Gastrocnemius medialis (tissue), 4 donors: ENCODE data around the gene TMIGD2. TPM values are rescaled to one million over a fixed set of nuclear protein-coding genes. Genes with fewer than 3 reads are reported as not detected.

Experiments used
- ATAC-seq, 2 donors: fragments of 150-250 bp; one replicate each; pipeline ENCODE4 v1.9.1; 2016
- DNase-seq, 2 donors: peaks; one replicate each; pipeline ENCODE4 v3.0.0-alpha.2; 2019
- H3K27ac ChIP-seq, 4 donors: fragments of 200-600 bp; sonication (generic); 1 replicate in 1 of 4; 2 replicates in 3 of 4; pipeline ENCODE4 v1.5.1; 2016 to 2018; ENCODE audit warnings: mild to moderate bottlenecking in 2 of 4, moderate library complexity in 1 of 4
- H3K27me3 ChIP-seq, 3 donors: fragments of 200-600 bp; sonication (generic) in 2 of 3; 1 replicate in 1 of 3; 2 replicates in 2 of 3; pipeline versions ENCODE4 v1.5.1 to v1.6.0; 2016 to 2019; ENCODE audit warnings: mild to moderate bottlenecking in 1 of 3, moderate library complexity in 1 of 3
- H3K36me3 ChIP-seq, 2 donors: fragments of 200-600 bp; sonication (generic) in 1 of 2; one replicate each; pipeline ENCODE4 v1.5.1; 2017 to 2018
- H3K4me1 ChIP-seq, 2 donors: fragments of 200-600 bp; sonication (generic) in 1 of 2; one replicate each; pipeline ENCODE4 v1.5.1; 2016 to 2017; ENCODE audit warnings: mild to moderate bottlenecking in 2 of 2
- H3K4me3 ChIP-seq, 4 donors: fragments of 200-600 bp; sonication (generic) in 3 of 4; 1 replicate in 1 of 4; 2 replicates in 3 of 4; pipeline ENCODE4 v1.5.1; 2016 to 2019; ENCODE audit warnings: mild to moderate bottlenecking in 2 of 4
- H3K9me3 ChIP-seq, 3 donors: fragments of 200-600 bp; sonication (generic) in 2 of 3; 1 replicate in 1 of 3; 2 replicates in 2 of 3; pipeline ENCODE4 v1.5.1; 2016 to 2019
- POLR2A ChIP-seq, 2 donors: fragments of 450-650 bp; IDR thresholded peaks; one replicate each; pipeline ENCODE4 v1.6.1; 2017; ENCODE audit warnings: antibody characterized with exemption in 2 of 2, mild to moderate bottlenecking in 2 of 2, moderate library complexity in 2 of 2
- in situ Hi-C, 4 donors: fragments of 200-750 bp; cut with MboI; loops; one replicate each; pipeline versions ENCODE4 v1.15.0 to v1.8.0; 2017; ENCODE audit warnings: low sequenced_read_pairs in 4 of 4
- intact Hi-C: fragments of 100-400 bp; cut with DNase I; formaldehyde crosslinking; loops from one replicate; pipeline ENCODE4 v1.15.1; 2023; ENCODE audit warnings: low total_unique reads
- total RNA-seq, 4 donors: library from RNA; depleted of rRNA; stranded (reverse); fragments of >200 nt; gene quantifications; one replicate each; pipeline versions ENCODE4 v1.1.0 to v1.2.3, GENCODE V29; 2016
- TF ChIP-seq, protein P1 (sequence below), 5 experiments: fragments of 450-650 bp in 3 of 5; fragments of 200-600 bp in 2 of 5; sonication (generic) in 2 of 5; IDR thresholded peaks in 4 of 5; conservative IDR thresholded peaks in 1 of 5; 1 replicate in 4 of 5; 2 replicates in 1 of 5; pipeline ENCODE4 v1.5.1; 2016 to 2019; ENCODE audit warnings: antibody characterized with exemption in 5 of 5, mild to moderate bottlenecking in 3 of 5, moderate library complexity in 3 of 5

The TMIGD2 gene
- total RNA-seq, 4 donors from 2014 or later = not detected

DNA sequence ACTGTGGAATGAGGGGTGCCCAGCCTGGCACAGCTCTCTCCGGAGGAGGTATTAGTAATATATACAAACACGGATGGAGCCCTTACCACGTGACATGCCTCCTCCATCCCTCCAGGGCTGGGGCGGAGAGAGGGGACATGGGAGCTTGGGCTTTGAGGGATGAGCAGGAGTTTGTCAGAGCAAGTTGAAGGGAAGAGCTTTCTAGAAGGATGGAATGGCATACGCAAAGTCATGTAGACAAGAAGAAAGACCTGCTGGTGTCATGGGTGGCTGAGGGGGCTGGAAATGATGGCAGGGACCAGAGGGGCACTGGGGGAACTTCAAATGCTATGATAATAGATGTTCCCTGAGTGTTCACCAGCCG lies 43.8 kb upstream of the TMIGD2 start:
- no peak for TF ChIP-seq POLR2A (IDR thresholded peaks at IDR 0.05)
- in situ Hi-C loops (no loop called here), intact Hi-C loops (loop anchor here (10.0 kb wide), 2 partner anchors 109 to 361 kb away; partner anchors contain the start of genes EEF2 and UBXN6)
- no peak for DNase-seq
- no peaks in the 10 kb centered on the region for H3K27me3 ChIP-seq
- H3K27ac ChIP-seq = no peak overlapping the region
- H3K9me3 ChIP-seq = no peaks in the 10 kb centered on the region
- H3K4me3 ChIP-seq = no peak overlapping the region
- H3K36me3 ChIP-seq = no peaks in the 10 kb centered on the region
- ATAC-seq = no peak
- H3K4me1 ChIP-seq = peaks cover 10 to 16% of the 10 kb centered on the region in 2 donors

DNA sequence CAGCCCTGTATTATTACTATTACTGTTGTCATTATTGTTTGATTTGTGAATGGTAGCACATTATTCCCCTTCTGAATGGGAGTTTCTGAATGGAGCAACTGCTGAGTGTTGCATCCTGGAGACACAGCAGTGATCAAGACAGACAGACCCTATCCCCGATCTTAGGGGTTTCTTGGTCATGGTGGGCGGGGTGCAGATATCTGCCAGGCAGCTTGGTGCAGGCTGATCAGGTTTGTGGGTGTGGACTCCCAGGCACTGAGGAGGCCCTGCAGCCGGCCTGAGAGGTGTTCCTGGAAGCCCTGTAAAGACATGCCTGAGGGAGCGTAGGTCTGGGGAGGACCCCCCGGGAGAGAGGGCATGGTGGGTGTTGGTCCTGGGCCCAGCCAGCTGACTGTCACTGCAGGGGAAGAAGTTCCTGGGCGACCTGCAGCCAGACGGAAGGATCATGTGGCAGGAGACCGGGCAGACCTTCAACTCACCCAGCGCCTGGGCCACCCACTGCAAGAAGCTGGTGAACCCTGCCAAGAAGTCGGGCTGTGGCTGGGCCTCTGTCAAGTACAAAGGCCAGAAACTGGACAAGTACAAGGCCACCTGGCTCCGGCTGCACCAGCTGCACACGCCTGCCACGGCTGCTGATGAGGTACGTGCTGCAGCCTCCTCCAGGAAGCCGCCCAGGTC lies 43.3 kb upstream of the TMIGD2 start:
- Histone ChIP-seq H3K9me3 (no peaks in the 10 kb centered on the region), H3K27me3 (no peaks in the 10 kb centered on the region), H3K27ac (no peak overlapping the region), H3K4me3 (no peak overlapping the region), H3K36me3 (no peaks in the 10 kb centered on the region), H3K4me1 (peaks cover 10 to 16% of the 10 kb centered on the region in 2 donors)
- ATAC-seq (no peak), DNase-seq (peak in 1 of 2 donors; percentile 59)
- TF ChIP-seq POLR2A (IDR thresholded peaks at IDR 0.05) = no peak
- TF ChIP-seq, protein P1, sequence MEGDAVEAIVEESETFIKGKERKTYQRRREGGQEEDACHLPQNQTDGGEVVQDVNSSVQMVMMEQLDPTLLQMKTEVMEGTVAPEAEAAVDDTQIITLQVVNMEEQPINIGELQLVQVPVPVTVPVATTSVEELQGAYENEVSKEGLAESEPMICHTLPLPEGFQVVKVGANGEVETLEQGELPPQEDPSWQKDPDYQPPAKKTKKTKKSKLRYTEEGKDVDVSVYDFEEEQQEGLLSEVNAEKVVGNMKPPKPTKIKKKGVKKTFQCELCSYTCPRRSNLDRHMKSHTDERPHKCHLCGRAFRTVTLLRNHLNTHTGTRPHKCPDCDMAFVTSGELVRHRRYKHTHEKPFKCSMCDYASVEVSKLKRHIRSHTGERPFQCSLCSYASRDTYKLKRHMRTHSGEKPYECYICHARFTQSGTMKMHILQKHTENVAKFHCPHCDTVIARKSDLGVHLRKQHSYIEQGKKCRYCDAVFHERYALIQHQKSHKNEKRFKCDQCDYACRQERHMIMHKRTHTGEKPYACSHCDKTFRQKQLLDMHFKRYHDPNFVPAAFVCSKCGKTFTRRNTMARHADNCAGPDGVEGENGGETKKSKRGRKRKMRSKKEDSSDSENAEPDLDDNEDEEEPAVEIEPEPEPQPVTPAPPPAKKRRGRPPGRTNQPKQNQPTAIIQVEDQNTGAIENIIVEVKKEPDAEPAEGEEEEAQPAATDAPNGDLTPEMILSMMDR (IDR thresholded peaks at IDR 0.05 in 4 of 5, conservative IDR thresholded peaks at IDR 0.05 in 1 of 5) = no peak
- in situ Hi-C loops (no loop called here), intact Hi-C loops (loop anchor here (10.0 kb wide), 2 partner anchors 109 to 361 kb away; partner anchors contain the start of genes EEF2 and UBXN6)

DNA sequence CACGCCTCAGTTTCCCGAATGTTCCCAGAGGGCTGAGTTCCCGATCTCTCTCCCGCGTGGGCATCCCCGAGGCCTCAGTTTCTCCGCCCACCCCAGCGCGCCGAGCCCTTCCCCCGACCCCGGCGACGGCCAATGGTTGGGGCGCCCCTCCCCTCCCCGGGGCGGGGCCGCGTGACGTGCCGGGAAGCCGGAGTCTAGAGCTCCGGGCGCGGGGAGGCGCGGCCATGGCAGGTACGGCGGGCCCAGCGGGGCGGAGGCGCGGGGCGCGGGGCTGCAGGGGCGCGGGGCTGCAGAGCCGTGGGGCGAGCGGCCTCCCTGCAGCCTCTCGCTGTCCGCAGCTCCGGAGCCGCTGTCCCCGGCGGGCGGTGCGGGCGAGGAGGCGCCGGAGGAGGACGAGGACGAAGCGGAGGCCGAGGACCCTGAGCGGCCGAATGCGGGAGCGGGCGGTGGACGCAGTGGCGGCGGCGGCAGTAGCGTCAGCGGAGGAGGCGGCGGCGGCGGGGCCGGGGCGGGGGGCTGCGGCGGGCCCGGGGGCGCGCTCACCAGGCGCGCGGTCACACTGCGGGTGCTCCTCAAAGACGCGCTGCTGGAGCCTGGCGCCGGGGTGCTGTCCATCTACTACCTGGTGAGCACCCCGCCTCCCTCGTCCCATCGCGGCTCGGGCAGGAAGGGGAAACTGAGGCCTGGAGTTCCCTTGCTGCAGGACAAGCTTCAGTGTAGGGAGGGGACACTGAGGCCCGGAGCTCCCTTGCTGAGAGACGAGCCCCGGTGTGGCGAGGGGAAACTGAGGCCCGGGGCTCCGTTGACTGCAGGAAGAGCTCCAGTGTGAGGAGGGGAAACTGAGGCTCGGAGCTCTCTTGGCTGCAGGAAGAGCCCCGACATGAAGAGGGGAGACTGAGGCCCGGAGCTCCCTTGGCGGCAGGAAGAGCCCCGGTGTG lies 41.5 kb upstream of the TMIGD2 start, which contains the start of gene MPND:
TSS of gene MPND (plus strand) at position 193 of the 938 bp plus-strand sequence. CDS start at position 225, 32 bp downstream.
- intact Hi-C loops (loop anchor here (1.0 to 10.0 kb wide), 6 partner anchors 27 to 1447 kb away; partner anchors contain the start of genes DUS3L, EEF2, UBXN6 and YJU2), in situ Hi-C loops (no loop called here)
- peak; percentile 82 to 84 for DNase-seq
- H3K36me3 ChIP-seq = no peaks in the 10 kb centered on the region
- H3K9me3 ChIP-seq = no peaks in the 10 kb centered on the region
- peak; percentile 66 to 68 for ATAC-seq
- peak within 1 kb of the TSS; percentile 64 to 78 (median 71) for H3K4me3 ChIP-seq
- peak within 1 kb of the TSS; percentile 89 to 96 (median 94) for H3K27ac ChIP-seq
- TF ChIP-seq, protein P1 (IDR thresholded peaks at IDR 0.05 in 4 of 5, conservative IDR thresholded peaks at IDR 0.05 in 1 of 5) = no peak
- peak; percentile 35 to 41 for TF ChIP-seq POLR2A (IDR thresholded peaks at IDR 0.05)
- H3K27me3 ChIP-seq = no peaks in the 10 kb centered on the region
- H3K4me1 ChIP-seq = peaks cover 10 to 17% of the 10 kb centered on the region in 2 donors

DNA sequence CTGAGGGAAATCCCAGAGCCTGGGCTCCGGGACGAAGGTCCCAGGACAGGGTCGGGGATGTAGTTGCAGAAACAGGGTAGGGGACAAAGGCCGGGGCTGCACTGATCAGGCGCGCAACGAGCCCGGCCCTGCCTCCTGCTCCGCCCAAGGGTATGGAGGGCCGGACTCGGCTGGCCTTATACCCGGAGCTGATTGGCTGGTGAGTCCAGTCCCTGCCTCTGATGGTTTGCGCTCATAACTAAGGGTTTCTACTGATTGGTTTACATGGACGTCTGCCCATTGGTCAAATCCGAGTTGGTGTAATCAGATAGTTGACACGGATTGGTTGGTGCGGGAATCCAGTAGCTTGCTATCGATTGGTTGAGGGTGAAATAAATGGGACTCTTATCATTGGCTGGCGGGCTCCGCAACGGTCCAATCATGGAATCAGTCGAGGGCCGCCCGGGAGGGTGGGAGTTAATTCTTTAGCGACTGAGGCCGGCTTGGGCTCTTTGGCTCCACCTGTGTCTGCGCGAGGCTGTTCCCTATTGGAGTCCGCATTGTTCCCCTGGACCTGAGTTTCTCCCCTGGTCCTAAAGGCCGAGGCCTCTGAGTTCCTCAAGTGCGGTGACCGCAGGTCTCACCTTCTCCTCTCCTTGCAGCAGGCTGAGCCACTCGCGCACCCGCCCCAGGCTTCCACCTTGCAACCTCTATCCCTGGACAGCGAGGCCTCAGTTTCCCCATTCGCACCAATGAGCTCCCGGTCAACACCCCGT lies 40.6 kb upstream of the TMIGD2 start:
- peaks cover 10 to 20% of the 10 kb centered on the region in 2 donors for H3K4me1 ChIP-seq
- peak overlapping the region; percentile 64 to 78 (median 68) for H3K4me3 ChIP-seq
- intact Hi-C loops = loop anchor here (1.0 to 10.0 kb wide), 8 partner anchors 14 to 1448 kb away; partner anchors contain the start of genes DUS3L, EEF2, SH3GL1 and UBXN6
- in situ Hi-C loops = no loop called here
- ATAC-seq (peak; percentile 97 to 98), DNase-seq (peak; percentile 98 to 99)
- no peaks in the 10 kb centered on the region for H3K9me3 ChIP-seq
- no peaks in the 10 kb centered on the region for H3K36me3 ChIP-seq
- peak; percentile 73 to 85 for TF ChIP-seq POLR2A (IDR thresholded peaks at IDR 0.05)
- TF ChIP-seq, protein P1 (IDR thresholded peaks at IDR 0.05 in 4 of 5, conservative IDR thresholded peaks at IDR 0.05 in 1 of 5) = peak in 1 of 5 experiments; percentile 16
- H3K27me3 ChIP-seq = no peaks in the 10 kb centered on the region
- H3K27ac ChIP-seq = peak overlapping the region; percentile 89 to 96 (median 94)
